Peyer's patch (tissue), 4 donors: Measurements from ENCODE around the gene ESAM.

Experiments
- POLR2A ChIP-seq, 2 donors: fragments of 450-650 bp; IDR thresholded peaks; one replicate each; pipeline ENCODE4 v1.5.1; 2017; ENCODE audit warnings: antibody characterized with exemption in 2 of 2, mild to moderate bottlenecking in 2 of 2, moderate library complexity in 2 of 2
- TF ChIP-seq, protein P1 (sequence below), 6 experiments: fragments of 450-650 bp in 4 of 6; fragments of 200-600 bp in 2 of 6; sonication (generic) in 1 of 6; IDR thresholded peaks; one replicate each; pipeline ENCODE4 v1.5.1; 2017 to 2019; ENCODE audit warnings: antibody characterized with exemption in 6 of 6, mild to moderate bottlenecking in 3 of 6, moderate library complexity in 1 of 6

DNA sequence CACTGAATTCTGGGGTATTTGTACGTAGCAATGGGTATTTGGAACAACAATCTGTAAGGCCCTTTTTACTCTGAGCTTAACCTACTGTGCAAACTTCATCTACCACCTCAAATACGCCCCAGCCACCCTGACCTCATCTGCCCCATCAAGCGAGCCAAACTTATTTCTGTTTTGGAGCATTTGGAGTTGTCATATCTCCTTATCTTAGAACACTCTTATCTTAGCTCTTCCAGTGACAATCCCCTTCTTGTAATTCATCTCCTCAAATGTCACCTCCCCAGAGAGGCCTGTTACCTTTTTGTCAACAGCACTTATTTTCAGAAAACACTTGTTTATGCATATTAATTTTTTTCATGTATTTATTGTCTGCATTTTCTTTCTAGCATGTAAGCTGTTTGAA, 42.8 kb upstream of the ESAM start:
- TF ChIP-seq, protein P1, sequence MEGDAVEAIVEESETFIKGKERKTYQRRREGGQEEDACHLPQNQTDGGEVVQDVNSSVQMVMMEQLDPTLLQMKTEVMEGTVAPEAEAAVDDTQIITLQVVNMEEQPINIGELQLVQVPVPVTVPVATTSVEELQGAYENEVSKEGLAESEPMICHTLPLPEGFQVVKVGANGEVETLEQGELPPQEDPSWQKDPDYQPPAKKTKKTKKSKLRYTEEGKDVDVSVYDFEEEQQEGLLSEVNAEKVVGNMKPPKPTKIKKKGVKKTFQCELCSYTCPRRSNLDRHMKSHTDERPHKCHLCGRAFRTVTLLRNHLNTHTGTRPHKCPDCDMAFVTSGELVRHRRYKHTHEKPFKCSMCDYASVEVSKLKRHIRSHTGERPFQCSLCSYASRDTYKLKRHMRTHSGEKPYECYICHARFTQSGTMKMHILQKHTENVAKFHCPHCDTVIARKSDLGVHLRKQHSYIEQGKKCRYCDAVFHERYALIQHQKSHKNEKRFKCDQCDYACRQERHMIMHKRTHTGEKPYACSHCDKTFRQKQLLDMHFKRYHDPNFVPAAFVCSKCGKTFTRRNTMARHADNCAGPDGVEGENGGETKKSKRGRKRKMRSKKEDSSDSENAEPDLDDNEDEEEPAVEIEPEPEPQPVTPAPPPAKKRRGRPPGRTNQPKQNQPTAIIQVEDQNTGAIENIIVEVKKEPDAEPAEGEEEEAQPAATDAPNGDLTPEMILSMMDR (IDR thresholded peaks at IDR 0.05) = no peak
- TF ChIP-seq POLR2A (IDR thresholded peaks at IDR 0.05) = no peak
